K562 (cell line): ENCODE results near the gene MMP27. TPM values are rescaled to one million over a fixed set of nuclear protein-coding genes. Genes with fewer than 3 reads are reported as not detected.

ENCODE experiments used
- ATAC-seq: fragments of 200-7000 bp; cut with Tn5 transposase; 3 replicates; pipeline ENCODE4 v1.9.1; 2020; ENCODE audit warnings: moderate library complexity
- BruUV-seq: library from RNA; stranded (reverse); fragments of 400-500 nt; replicated peaks from 2 replicates; lab custom pipeline; 2021; lab: Mats Ljungman, UMichigan
- CTCF ChIA-PET: fragments of 300-600 bp; formaldehyde crosslinking; extraction: SDS; loops from one replicate; lab custom pipeline; 2021; ENCODE audit warnings: low intra/inter-chr PET ratio; lab: Yijun Ruan, JAX
- POLR2A ChIA-PET: fragments of 300-600, 350-650 bp; sonication (Branson Sonifier 250); formaldehyde crosslinking; extraction: SDS; loops from one replicate; lab custom pipeline; 2021; ENCODE audit warnings: antibody characterized with exemption, inconsistent platforms; lab: Yijun Ruan, JAX
- DNase-seq, 4 experiments: peaks; one replicate each; pipeline versions ENCODE4 v3.0.0 to v3.0.0-alpha.2; 2011 to 2018; ENCODE audit warnings: low spot score in 3 of 4, mixed read lengths in 3 of 4; ENCODE audit errors: extremely low read depth in 1 of 4
- FAIRE-seq: peaks from 2 replicates; lab custom pipeline; 2011; peaks lifted over from hg19 to GRCh38; lab: Jason Lieb, UNC
- H2AFZ ChIP-seq: 2 replicates; pipeline ENCODE4 v1.6.0; 2011; ENCODE audit warnings: low read depth, low read length, control low read depth, inconsistent platforms
- H3K27ac ChIP-seq: fragments of 200-600 bp; 3 replicates; pipeline ENCODE4 v1.8.0; 2011; ENCODE audit warnings: low read depth, mild to moderate bottlenecking, control low read depth, inconsistent platforms, low read length, moderate library complexity, mixed read lengths; ENCODE audit errors: extremely low read depth
- H3K27me3 ChIP-seq, 2 experiments: fragments of 300-600 bp in 1 of 2; 2 replicates in 1 of 2; 3 replicates in 1 of 2; pipeline versions ENCODE4 v1.6.0 to v1.8.0; 2011; ENCODE audit warnings: inconsistent platforms in 2 of 2, low read length in 2 of 2, mild to moderate bottlenecking in 1 of 2, mixed read lengths in 1 of 2, moderate library complexity in 1 of 2; ENCODE audit not compliant: control insufficient read depth in 2 of 2, insufficient read depth in 2 of 2
- H3K36me3 ChIP-seq: fragments of 300-600 bp; 3 replicates; pipeline ENCODE4 v1.8.0; 2011; ENCODE audit warnings: mild to moderate bottlenecking, low read length, inconsistent platforms; ENCODE audit not compliant: control insufficient read depth, insufficient read depth
- H3K4me1 ChIP-seq, 2 experiments: fragments of 200-600 bp in 1 of 2; replicated peaks in 1 of 2; 2 replicates in 1 of 2; 3 replicates in 1 of 2; pipeline versions ENCODE4 v1.5.1 to v1.8.0; 2011; ENCODE audit warnings: inconsistent platforms in 2 of 2, low read length in 2 of 2, mild to moderate bottlenecking in 1 of 2, mixed read lengths in 1 of 2, moderate library complexity in 1 of 2; ENCODE audit not compliant: control insufficient read depth in 2 of 2, insufficient read depth in 2 of 2
- H3K4me2 ChIP-seq: 2 replicates; pipeline ENCODE4 v1.6.1; 2011; ENCODE audit warnings: low read length, control low read depth, inconsistent platforms, mixed read lengths; ENCODE audit not compliant: insufficient read depth
- H3K4me3 ChIP-seq: fragments of 200-600 bp; sonication (generic), shearing (Covaris generic); 2 replicates; pipeline ENCODE4 v1.5.1; 2016; ENCODE audit warnings: control low read depth, inconsistent platforms
- H3K79me2 ChIP-seq: fragments of 200-600 bp; 3 replicates; pipeline ENCODE4 v1.8.0; 2011; ENCODE audit warnings: low read length, inconsistent platforms; ENCODE audit not compliant: control insufficient read depth, insufficient read depth
- H3K9ac ChIP-seq, 2 experiments: 2 replicates each; pipeline versions ENCODE4 v1.6.0 to v1.6.1; 2011; ENCODE audit warnings: low read depth in 2 of 2, low read length in 2 of 2, control low read depth in 1 of 2, inconsistent platforms in 1 of 2, mild to moderate bottlenecking in 1 of 2, mixed read lengths in 1 of 2; ENCODE audit not compliant: insufficient read depth in 1 of 2
- H3K9me1 ChIP-seq: one replicate; pipeline ENCODE4 v1.6.0; 2011; ENCODE audit warnings: inconsistent platforms, mild to moderate bottlenecking, low read length, moderate library complexity; ENCODE audit not compliant: control insufficient read depth, insufficient read depth
- H3K9me3 ChIP-seq: replicated peaks from 2 replicates; pipeline ENCODE4 v1.5.1; 2011; ENCODE audit warnings: low read depth, low read length, inconsistent platforms; ENCODE audit not compliant: control insufficient read depth, insufficient read depth
- H4K20me1 ChIP-seq: replicated peaks from 2 replicates; pipeline ENCODE4 v1.6.1; 2011; ENCODE audit warnings: low read length, inconsistent platforms, mixed read lengths; ENCODE audit not compliant: control insufficient read depth, insufficient read depth
- DACH1 ChIP-seq: fragments of 450-650 bp; IDR thresholded peaks from 2 replicates; pipeline ENCODE4 v1.6.1; 2018; ENCODE audit not compliant: partially characterized antibody
- HLTF ChIP-seq: fragments of 450-650 bp; IDR thresholded peaks from 2 replicates; pipeline ENCODE4 v1.6.1; 2016
- MYNN ChIP-seq, 2 experiments: sonication (generic); formaldehyde crosslinking in 1 of 2; IDR thresholded peaks; 2 replicates each; pipeline versions ENCODE4 v1.5.0 to v1.6.1; 2016 to 2020; ENCODE audit warnings: antibody characterized with exemption in 1 of 2, missing genetic modification reagents in 1 of 2
- POLR2AphosphoS5 ChIP-seq: IDR thresholded peaks from 2 replicates; pipeline ENCODE4 v1.6.1; 2011; ENCODE audit warnings: mild to moderate bottlenecking, low read depth, low read length, moderate library complexity; ENCODE audit not compliant: control insufficient read depth, insufficient read depth
- PTRF ChIP-seq: fragments of 450-650 bp; IDR thresholded peaks from 2 replicates; pipeline ENCODE4 v1.6.1; 2016; ENCODE audit warnings: mild to moderate bottlenecking, missing genetic modification characterization, missing compliant biosample characterization
- ZNF165 ChIP-seq: fragments of 250-450 bp; sonication (Bioruptor Pico); IDR thresholded peaks from 2 replicates; pipeline ENCODE4 v1.4.0; 2020; ENCODE audit warnings: borderline replicate concordance
- ZSCAN29 ChIP-seq: fragments of 450-650 bp; IDR thresholded peaks from 2 replicates; pipeline ENCODE4 v1.6.1; 2017
- ZSCAN32 ChIP-seq: fragments of 450-650 bp; formaldehyde crosslinking; IDR thresholded peaks from 2 replicates; pipeline ENCODE4 v1.4.0; 2020; ENCODE audit warnings: mild to moderate bottlenecking, moderate library complexity
- WGBS: fragments of 100-300 bp; shearing (Covaris generic); methylation state at CpG from one replicate; pipeline ENCODE4 v1.1.6; 2016; ENCODE audit warnings: low coverage, mixed read lengths; ENCODE audit not compliant: insufficient coverage; ENCODE audit errors: missing lambda C conversion rate; 5-methylcytosine and 5-hydroxymethylcytosine counted together
- in situ Hi-C: fragments of 300-500 bp; cut with MboI; formaldehyde crosslinking; loops from 4 replicates; pipeline ENCODE4 v1.15.0; 2018; ENCODE audit warnings: inconsistent platforms, mixed read lengths
- intact Hi-C: fragments of 100-400 bp; cut with micrococcal nuclease; formaldehyde crosslinking; loops from 2 replicates; pipeline ENCODE4 v1.14.2; 2022
- polyA plus RNA-seq, 8 experiments: library from polyadenylated mRNA; depleted of rRNA in 4 of 8; stranded (reverse) in 5 of 8; unstranded in 3 of 8; fragments of >200 nt; fragmentation: Nextera tagmentation in 2 of 8; fragmentation: Illumina TruSeq in 1 of 8; extraction: Ambion mirVana in 2 of 8; extraction: Trizol in 1 of 8; gene quantifications; 2 replicates each; pipeline versions ENCODE4 v1.2.1 to v1.2.3, GENCODE V29; 2011 to 2014; ENCODE audit warnings: inconsistent platforms in 1 of 8, missing spikeins in 1 of 8
- total RNA-seq, 7 experiments: library from RNA; depleted of rRNA in 6 of 7; stranded (reverse); fragments of >200 nt in 6 of 7; fragmentation: Illumina TruSeq in 2 of 7; extraction: Trizol in 2 of 7; gene quantifications; 2 replicates each; pipeline versions ENCODE4 v1.2.1 to v1.2.3, GENCODE V29; 2011 to 2021; ENCODE audit warnings: low replicate concordance in 1 of 7
- TF ChIP-seq, protein P1 (sequence below): sonication (generic); formaldehyde crosslinking; IDR thresholded peaks from 2 replicates; pipeline ENCODE4 v1.8.1; 2023; ENCODE audit warnings: missing genetic modification reagents, mild to moderate bottlenecking, borderline replicate concordance
- TF ChIP-seq, protein P2 (sequence below): fragments of 250-450 bp; sonication (Bioruptor Pico); IDR thresholded peaks from 2 replicates; pipeline ENCODE4 v1.6.1; 2021; ENCODE audit warnings: mild to moderate bottlenecking

The MMP27 gene
- total and polyA plus RNA-seq, 9 of the 15 experiments (the other 6 are each of a cell fraction or from before 2014, with no cell fraction given), result not detected

DNA sequence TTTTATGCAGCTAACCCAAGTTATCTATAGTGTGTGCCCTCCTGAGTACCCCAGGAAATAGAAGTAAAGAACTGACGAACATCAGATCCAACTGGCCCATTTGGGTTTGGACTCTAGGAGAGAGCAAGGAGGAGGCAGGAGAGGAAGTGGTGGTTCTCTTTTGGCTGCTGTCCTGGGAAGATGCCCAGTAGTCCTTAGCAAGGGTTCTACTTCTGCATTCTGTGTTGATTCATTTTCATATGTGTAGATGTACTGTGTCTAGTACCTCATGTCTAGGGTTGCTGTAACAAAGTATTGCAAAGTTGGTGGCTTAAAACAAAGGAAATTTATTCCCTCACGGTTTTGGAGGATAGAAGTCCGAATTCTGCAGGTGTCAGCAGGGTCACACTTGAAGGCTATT is 6.6 kb upstream of the MMP27 start:
- Histone ChIP-seq H3K9me3 (no peaks in the 10 kb centered on the region), H3K9ac (no peak overlapping the region), H3K36me3 (no peaks in the 10 kb centered on the region), H3K27ac (no peak overlapping the region), H3K4me2 (no peak overlapping the region), H3K4me3 (no peak overlapping the region), H2AFZ (no peak overlapping the region), H3K79me2 (no peaks in the 10 kb centered on the region), H3K27me3 (no peaks in the 10 kb centered on the region), H3K4me1 (no peaks in the 10 kb centered on the region), H3K9me1 (no peaks in the 10 kb centered on the region), H4K20me1 (no peaks in the 10 kb centered on the region)
- ChIA-PET CTCF (no interaction called here), POLR2A (no interaction called here)
- FAIRE-seq (no peak), DNase-seq (no peak), ATAC-seq (no peak)
- WGBS, result 0% methylated on average over 3 of the region's 3 CpGs
- BruUV-seq, result no TSS peak
- in situ Hi-C loops (no loop called here), intact Hi-C loops (no loop called here)
- TF ChIP-seq ZNF165 (CRISPR knock-in tag) (no peak), MYNN (IDR thresholded peaks at IDR 0.05) (no peak), MYNN (CRISPR knock-in tag; IDR thresholded peaks at IDR 0.05) (no peak), PTRF (tag) (no peak), DACH1 (no peak), POLR2AphosphoS5 (no peak), ZSCAN32 (CRISPR knock-in tag) (no peak), ZSCAN29 (no peak), HLTF (no peak)
- TF ChIP-seq, protein P1, sequence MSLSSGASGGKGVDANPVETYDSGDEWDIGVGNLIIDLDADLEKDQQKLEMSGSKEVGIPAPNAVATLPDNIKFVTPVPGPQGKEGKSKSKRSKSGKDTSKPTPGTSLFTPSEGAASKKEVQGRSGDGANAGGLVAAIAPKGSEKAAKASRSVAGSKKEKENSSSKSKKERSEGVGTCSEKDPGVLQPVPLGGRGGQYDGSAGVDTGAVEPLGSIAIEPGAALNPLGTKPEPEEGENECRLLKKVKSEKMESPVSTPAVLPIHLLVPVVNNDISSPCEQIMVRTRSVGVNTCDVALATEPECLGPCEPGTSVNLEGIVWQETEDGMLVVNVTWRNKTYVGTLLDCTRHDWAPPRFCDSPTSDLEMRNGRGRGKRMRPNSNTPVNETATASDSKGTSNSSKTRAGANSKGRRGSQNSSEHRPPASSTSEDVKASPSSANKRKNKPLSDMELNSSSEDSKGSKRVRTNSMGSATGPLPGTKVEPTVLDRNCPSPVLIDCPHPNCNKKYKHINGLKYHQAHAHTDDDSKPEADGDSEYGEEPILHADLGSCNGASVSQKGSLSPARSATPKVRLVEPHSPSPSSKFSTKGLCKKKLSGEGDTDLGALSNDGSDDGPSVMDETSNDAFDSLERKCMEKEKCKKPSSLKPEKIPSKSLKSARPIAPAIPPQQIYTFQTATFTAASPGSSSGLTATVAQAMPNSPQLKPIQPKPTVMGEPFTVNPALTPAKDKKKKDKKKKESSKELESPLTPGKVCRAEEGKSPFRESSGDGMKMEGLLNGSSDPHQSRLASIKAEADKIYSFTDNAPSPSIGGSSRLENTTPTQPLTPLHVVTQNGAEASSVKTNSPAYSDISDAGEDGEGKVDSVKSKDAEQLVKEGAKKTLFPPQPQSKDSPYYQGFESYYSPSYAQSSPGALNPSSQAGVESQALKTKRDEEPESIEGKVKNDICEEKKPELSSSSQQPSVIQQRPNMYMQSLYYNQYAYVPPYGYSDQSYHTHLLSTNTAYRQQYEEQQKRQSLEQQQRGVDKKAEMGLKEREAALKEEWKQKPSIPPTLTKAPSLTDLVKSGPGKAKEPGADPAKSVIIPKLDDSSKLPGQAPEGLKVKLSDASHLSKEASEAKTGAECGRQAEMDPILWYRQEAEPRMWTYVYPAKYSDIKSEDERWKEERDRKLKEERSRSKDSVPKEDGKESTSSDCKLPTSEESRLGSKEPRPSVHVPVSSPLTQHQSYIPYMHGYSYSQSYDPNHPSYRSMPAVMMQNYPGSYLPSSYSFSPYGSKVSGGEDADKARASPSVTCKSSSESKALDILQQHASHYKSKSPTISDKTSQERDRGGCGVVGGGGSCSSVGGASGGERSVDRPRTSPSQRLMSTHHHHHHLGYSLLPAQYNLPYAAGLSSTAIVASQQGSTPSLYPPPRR (CRISPR knock-in tag), result no peak
- TF ChIP-seq, protein P2, sequence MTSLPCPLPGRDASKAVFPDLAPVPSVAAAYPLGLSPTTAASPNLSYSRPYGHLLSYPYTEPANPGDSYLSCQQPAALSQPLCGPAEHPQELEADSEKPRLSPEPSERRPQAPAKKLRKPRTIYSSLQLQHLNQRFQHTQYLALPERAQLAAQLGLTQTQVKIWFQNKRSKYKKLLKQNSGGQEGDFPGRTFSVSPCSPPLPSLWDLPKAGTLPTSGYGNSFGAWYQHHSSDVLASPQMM, result no peak
